GM18505 (cell line): ENCODE measurements around the gene KRTAP20-4.

Experiments
- ATAC-seq: cut with Tn5 transposase; IDR thresholded peaks from one replicate; pipeline ENCODE4 v1.9.1; 2021; ENCODE audit not compliant: unreplicated experiment
- POLR2A ChIP-seq: IDR thresholded peaks from 4 replicates; pipeline ENCODE4 v1.6.1; 2011; ENCODE audit warnings: borderline replicate concordance; ENCODE audit not compliant: insufficient read depth, insufficient read length; ENCODE audit errors: extremely low read depth

Gene KRTAP20-4

GRCh38 chr21:30620522-30620921 lies at the start of gene KRTAP20-4:
Gene KRTAP20-4, plus strand, starts transcription at chr21:30620627.
- no peak for ATAC-seq
- no peak for TF ChIP-seq POLR2A

- no peak for ATAC-seq
- TF ChIP-seq POLR2A, result no peak
These were observed 42.7 kb upstream of the KRTAP20-4 start for GRCh38 chr21:30577766-30578165.

- no peak for TF ChIP-seq POLR2A
- no peak for ATAC-seq
These were observed 41.1 kb upstream of the KRTAP20-4 start for GRCh38 chr21:30579346-30579745.

- no peak for ATAC-seq
- TF ChIP-seq POLR2A, result no peak
These were observed 40.3 kb upstream of the KRTAP20-4 start for GRCh38 chr21:30580132-30580531.

GRCh38 chr21:30582870-30583269 lies 37.6 kb upstream of the KRTAP20-4 start:
- ATAC-seq, result no peak
- no peak for TF ChIP-seq POLR2A

GRCh38 chr21:30590297-30590696 lies 30.1 kb upstream of the KRTAP20-4 start, which contains the start of gene KRTAP22-2:
Gene KRTAP22-2, minus strand, starts transcription at chr21:30590397.
- ATAC-seq, result no peak
- TF ChIP-seq POLR2A, result no peak

GRCh38 chr21:30592140-30592539 lies 28.3 kb upstream of the KRTAP20-4 start, which contains the start of gene KRTAP6-3:
Gene KRTAP6-3, plus strand, starts transcription at chr21:30592440. Its CDS starts 6 bp downstream, at chr21:30592446.
- no peak for TF ChIP-seq POLR2A

GRCh38 chr21:30598802-30599201 lies 21.6 kb upstream of the KRTAP20-4 start, which contains the start of gene KRTAP6-2:
Gene KRTAP6-2, minus strand, starts transcription at chr21:30598902. Its CDS starts 28 bp downstream, at chr21:30598874.
- ATAC-seq, result no peak
- TF ChIP-seq POLR2A, result no peak

More at GRCh38 chr21:30592140-30592539, 28.3 kb upstream of the KRTAP20-4 start, which contains the start of gene KRTAP6-3:
- ATAC-seq, result no peak

GRCh38 chr21:30600787-30601186 lies 19.6 kb upstream of the KRTAP20-4 start, which contains the start of gene KRTAP22-1:
Gene KRTAP22-1, plus strand, starts transcription at chr21:30601087.
- TF ChIP-seq POLR2A, result no peak
- ATAC-seq, result no peak

- TF ChIP-seq POLR2A, result no peak
- ATAC-seq, result no peak
These were observed 14.5 kb upstream of the KRTAP20-4 start for GRCh38 chr21:30605968-30606367.

GRCh38 chr21:30612132-30612531 lies 8.3 kb upstream of the KRTAP20-4 start:
- no peak for TF ChIP-seq POLR2A
- ATAC-seq, result no peak

GRCh38 chr21:30613836-30614235 lies 6.6 kb upstream of the KRTAP20-4 start, which contains the start of gene KRTAP6-1:
Gene KRTAP6-1, minus strand, starts transcription at chr21:30613930. Its CDS starts 26 bp downstream, at chr21:30613904.
- ATAC-seq, result no peak
- no peak for TF ChIP-seq POLR2A

- TF ChIP-seq POLR2A, result no peak
- no peak for ATAC-seq
These were observed 5.2 kb upstream of the KRTAP20-4 start for GRCh38 chr21:30615199-30615598.

GRCh38 chr21:30616125-30616524 lies 4.3 kb upstream of the KRTAP20-4 start, which contains the start of gene KRTAP20-1:
Gene KRTAP20-1, plus strand, starts transcription at chr21:30616425. Its CDS starts 30 bp downstream, at chr21:30616455.
- no peak for TF ChIP-seq POLR2A
- no peak for ATAC-seq
